Measurements from ENCODE around the gene ZDHHC14. TPM values are rescaled to one million over a fixed set of nuclear protein-coding genes. Genes with fewer than 3 reads are reported as not detected.
"Not testable (repeated sequence)": the region's sequence is repeated elsewhere in the genome, so short reads cannot be mapped to it uniquely, and the experiment has no call there.

ZDHHC14 gene
- total RNA-seq, 2 donors from 2014 or later = 13.0 to 19.1 TPM

GRCh38 chr6:157718503-157719187, 337.7 kb downstream of the ZDHHC14 start:
- H3K36me3 ChIP-seq = no peaks in the 10 kb centered on the region
- no peak overlapping the region for H3K27ac ChIP-seq
- H3K9me3 ChIP-seq = no peaks in the 10 kb centered on the region
- DNase-seq (ENCODE audit: low spot score) = no peak
- H3K27me3 ChIP-seq = no peaks in the 10 kb centered on the region
- TF ChIP-seq CTCF (IDR thresholded peaks at IDR 0.05) = no peak
- no peak overlapping the region for H3K4me3 ChIP-seq
- peaks cover 0 to 8% of the 10 kb centered on the region in 2 donors for H3K4me1 ChIP-seq

- DNase-seq (ENCODE audit: low spot score); H3K4me1 ChIP-seq; H3K27me3 ChIP-seq; H3K27ac ChIP-seq; H3K4me3 ChIP-seq; H3K36me3 ChIP-seq: not testable (repeated sequence)
- peaks cover 0 to 21% of the 10 kb centered on the region in 2 donors for H3K9me3 ChIP-seq
These were observed 340.0 kb downstream of the ZDHHC14 start for GRCh38 chr6:157720964-157721363.

GRCh38 chr6:157721426-157721825, 340.4 kb downstream of the ZDHHC14 start:
- DNase-seq (ENCODE audit: low spot score) = no peak
- Histone ChIP-seq H3K4me1 (peaks cover 0 to 1% of the 10 kb centered on the region in 2 donors), H3K9me3 (peaks cover 0 to 21% of the 10 kb centered on the region in 2 donors), H3K27me3 (no peaks in the 10 kb centered on the region), H3K4me3 (no peak overlapping the region), H3K27ac (no peak overlapping the region), H3K36me3 (no peaks in the 10 kb centered on the region)
- TF ChIP-seq CTCF (IDR thresholded peaks at IDR 0.05) = no peak

- TF ChIP-seq CTCF (IDR thresholded peaks at IDR 0.05) = no peak
These were observed 340.8 kb downstream of the ZDHHC14 start for GRCh38 chr6:157721830-157722229.

GRCh38 chr6:157723376-157723775, 342.4 kb downstream of the ZDHHC14 start:
- no peak for DNase-seq (ENCODE audit: low spot score)
- H3K27me3 ChIP-seq = no peaks in the 10 kb centered on the region
- H3K9me3 ChIP-seq = peaks cover 0 to 21% of the 10 kb centered on the region in 2 donors
- TF ChIP-seq CTCF (IDR thresholded peaks at IDR 0.05) = no peak
- no peaks in the 10 kb centered on the region for H3K36me3 ChIP-seq
- H3K4me3 ChIP-seq = no peak overlapping the region
- no peak overlapping the region for H3K27ac ChIP-seq
- peaks cover 0 to 12% of the 10 kb centered on the region in 2 donors for H3K4me1 ChIP-seq

More at GRCh38 chr6:157721830-157722229, 340.8 kb downstream of the ZDHHC14 start:
- peaks cover 0 to 5% of the 10 kb centered on the region in 2 donors for H3K4me1 ChIP-seq
- no peak for DNase-seq (ENCODE audit: low spot score)
- no peak overlapping the region for H3K27ac ChIP-seq
- no peaks in the 10 kb centered on the region for H3K36me3 ChIP-seq
- H3K9me3 ChIP-seq = peaks cover 0 to 21% of the 10 kb centered on the region in 2 donors
- no peaks in the 10 kb centered on the region for H3K27me3 ChIP-seq
- no peak overlapping the region for H3K4me3 ChIP-seq

- H3K9me3 ChIP-seq = peaks cover 0 to 21% of the 10 kb centered on the region in 2 donors
- no peak for DNase-seq (ENCODE audit: low spot score)
- H3K27me3 ChIP-seq = no peaks in the 10 kb centered on the region
- H3K27ac ChIP-seq = no peak overlapping the region
- H3K4me1 ChIP-seq = peaks cover 0 to 12% of the 10 kb centered on the region in 2 donors
- no peak for TF ChIP-seq CTCF (IDR thresholded peaks at IDR 0.05)
- no peak overlapping the region for H3K4me3 ChIP-seq
- no peaks in the 10 kb centered on the region for H3K36me3 ChIP-seq
These were observed 343.3 kb downstream of the ZDHHC14 start for GRCh38 chr6:157724138-157724820.
